ENCODE measurements around the gene CEP120.
"Not testable (repeated sequence)": the region's sequence is repeated elsewhere in the genome, so short reads cannot be mapped to it uniquely, and the experiment has no call there.

Gene CEP120

DNA sequence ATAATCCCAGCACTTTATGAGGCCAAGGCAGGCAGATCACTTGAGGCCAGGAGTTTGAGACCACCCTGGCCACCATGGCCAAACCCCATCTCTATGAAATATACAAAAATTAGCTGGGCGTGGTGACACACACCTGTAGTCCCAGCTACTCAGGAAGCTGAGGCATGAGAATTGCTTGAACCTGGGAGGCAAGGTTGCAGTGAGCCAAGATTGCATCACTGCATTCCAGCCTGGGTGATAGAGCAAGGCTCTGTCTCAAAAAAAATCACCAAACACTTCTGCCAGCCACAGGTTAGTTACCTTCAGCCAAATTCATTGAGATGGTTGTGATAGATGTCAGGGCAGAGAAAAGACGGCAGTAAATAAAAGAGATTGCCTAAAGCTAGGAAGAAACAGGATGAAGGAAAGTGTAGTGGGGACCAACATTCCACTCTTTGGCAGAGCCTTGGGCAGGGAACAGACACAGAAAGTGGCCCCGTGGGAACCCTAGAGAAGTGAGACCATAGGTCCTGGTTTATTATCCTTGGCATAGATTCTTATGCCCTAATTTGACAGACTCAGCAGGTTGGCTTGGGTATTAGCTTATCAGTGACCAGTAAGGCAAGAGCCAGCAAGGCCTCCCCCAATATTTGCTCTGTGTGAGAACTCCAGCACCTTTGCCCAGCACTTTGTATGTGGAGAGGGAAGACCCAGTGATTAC is 5.5 kb upstream of the CEP120 start:
- H3K4me3 ChIP-seq (ENCODE audit: insufficient read depth, low read depth, low read length) = no peak overlapping the region
- H3K36me3 ChIP-seq (ENCODE audit: control insufficient read depth, insufficient read depth, low read length) = no peaks in the 10 kb centered on the region
- WGBS, 2 experiments = 89 to 93% methylated on average over 3 of the region's 3 CpGs
- H3K9me3 ChIP-seq (ENCODE audit: control insufficient read depth, low read length) = no peaks in the 10 kb centered on the region
- no peaks in the 10 kb centered on the region for H3K4me1 ChIP-seq (ENCODE audit: control insufficient read depth, insufficient read depth, low read length)
- no peaks in the 10 kb centered on the region for H3K27me3 ChIP-seq (ENCODE audit: control insufficient read depth, insufficient read depth, low read length, poor library complexity, severe bottlenecking)
- no peak overlapping the region for H3K27ac ChIP-seq (ENCODE audit: insufficient read depth, low read depth, low read length, poor library complexity, severe bottlenecking)

GRCh38 chr5:123427281-123427680 is 4.1 kb upstream of the CEP120 start:
- Histone ChIP-seq H3K36me3 (ENCODE audit: control insufficient read depth, insufficient read depth, low read length) (no peaks in the 10 kb centered on the region), H3K4me3 (ENCODE audit: insufficient read depth, low read depth, low read length) (no peak overlapping the region), H3K27me3 (ENCODE audit: control insufficient read depth, insufficient read depth, low read length, poor library complexity, severe bottlenecking) (no peaks in the 10 kb centered on the region), H3K4me1 (ENCODE audit: control insufficient read depth, insufficient read depth, low read length) (no peaks in the 10 kb centered on the region), H3K9me3 (ENCODE audit: control insufficient read depth, low read length) (no peaks in the 10 kb centered on the region), H3K27ac (ENCODE audit: insufficient read depth, low read depth, low read length, poor library complexity, severe bottlenecking) (no peak overlapping the region)
- 96 to 100% methylated on average over 2 of the region's 2 CpGs for WGBS, 2 experiments

GRCh38 chr5:123425431-123425830 is 2.2 kb upstream of the CEP120 start:
- Histone ChIP-seq H3K4me1 (ENCODE audit: control insufficient read depth, insufficient read depth, low read length) (no peaks in the 10 kb centered on the region), H3K36me3 (ENCODE audit: control insufficient read depth, insufficient read depth, low read length) (no peaks in the 10 kb centered on the region), H3K9me3 (ENCODE audit: control insufficient read depth, low read length) (no peaks in the 10 kb centered on the region), H3K27ac (ENCODE audit: insufficient read depth, low read depth, low read length, poor library complexity, severe bottlenecking) (no peak overlapping the region), H3K27me3 (ENCODE audit: control insufficient read depth, insufficient read depth, low read length, poor library complexity, severe bottlenecking) (no peaks in the 10 kb centered on the region), H3K4me3 (ENCODE audit: insufficient read depth, low read depth, low read length) (no peak overlapping the region)
- 94 to 98% methylated on average over 3 to 4 of the region's 4 CpGs for WGBS, 2 experiments

DNA sequence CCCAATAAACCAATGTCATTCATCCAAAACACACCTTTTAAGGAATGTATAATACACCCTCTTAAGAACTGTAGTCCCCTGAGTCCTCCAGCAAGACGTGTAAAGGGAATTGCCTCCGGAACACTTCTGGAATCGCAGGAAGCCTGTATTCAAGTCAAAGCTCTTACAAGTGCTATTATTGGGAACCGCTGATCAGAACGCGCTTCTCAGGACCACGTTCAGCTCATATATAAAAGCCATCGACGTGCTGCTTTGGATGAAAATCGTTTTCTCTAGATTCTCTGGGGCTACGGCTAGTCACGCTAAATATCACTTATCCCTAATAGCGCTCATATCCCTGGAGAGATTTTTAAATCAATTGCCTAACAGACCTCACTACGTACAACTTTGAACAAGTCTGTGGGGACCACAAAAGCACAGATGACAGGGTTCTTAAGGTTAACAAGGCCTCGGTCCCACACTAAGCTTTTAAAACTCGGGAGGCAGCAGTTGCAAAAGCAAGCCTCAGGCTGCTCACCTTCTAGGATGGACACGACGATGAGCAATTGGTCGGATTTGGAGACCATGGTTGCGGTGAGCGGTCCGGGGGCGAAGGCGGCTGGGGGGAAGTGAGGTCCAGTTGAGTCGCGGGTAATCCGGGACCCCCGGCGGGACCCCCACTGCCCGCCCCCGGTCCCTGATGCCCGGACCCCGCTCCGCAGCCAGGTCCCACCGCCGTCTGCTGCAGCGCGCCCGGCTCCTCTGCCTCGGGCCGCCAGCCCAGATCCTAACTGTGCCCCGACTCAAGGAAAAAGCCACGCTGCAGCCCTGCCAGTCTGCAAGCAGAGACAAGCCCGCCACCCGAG is 548 bp downstream of the CEP120 start:
- no peaks in the 10 kb centered on the region for H3K4me1 ChIP-seq (ENCODE audit: control insufficient read depth, insufficient read depth, low read length)
- no peaks in the 10 kb centered on the region for H3K9me3 ChIP-seq (ENCODE audit: control insufficient read depth, low read length)
- peak overlapping the region; percentile 80 for H3K4me3 ChIP-seq (ENCODE audit: insufficient read depth, low read depth, low read length)
- 0 to 1% methylated on average over 45 of the region's 45 CpGs for WGBS, 2 experiments
- H3K27me3 ChIP-seq (ENCODE audit: control insufficient read depth, insufficient read depth, low read length, poor library complexity, severe bottlenecking) = no peaks in the 10 kb centered on the region
- no peaks in the 10 kb centered on the region for H3K36me3 ChIP-seq (ENCODE audit: control insufficient read depth, insufficient read depth, low read length)
- peak overlapping the region; percentile 45 for H3K27ac ChIP-seq (ENCODE audit: insufficient read depth, low read depth, low read length, poor library complexity, severe bottlenecking)

- Histone ChIP-seq H3K27ac (ENCODE audit: insufficient read depth, low read depth, low read length, poor library complexity, severe bottlenecking) (no peak overlapping the region), H3K9me3 (ENCODE audit: control insufficient read depth, low read length) (no peaks in the 10 kb centered on the region), H3K36me3 (ENCODE audit: control insufficient read depth, insufficient read depth, low read length) (no peaks in the 10 kb centered on the region), H3K27me3 (ENCODE audit: control insufficient read depth, insufficient read depth, low read length, poor library complexity, severe bottlenecking) (no peaks in the 10 kb centered on the region), H3K4me1 (ENCODE audit: control insufficient read depth, insufficient read depth, low read length) (no peaks in the 10 kb centered on the region), H3K4me3 (ENCODE audit: insufficient read depth, low read depth, low read length) (peak overlapping the region; percentile 80)
- WGBS, 2 experiments = 34 to 44% methylated on average over 2 of the region's 2 CpGs
Observed at GRCh38 chr5:123421773-123422172, 1.4 kb downstream of the CEP120 start.

DNA sequence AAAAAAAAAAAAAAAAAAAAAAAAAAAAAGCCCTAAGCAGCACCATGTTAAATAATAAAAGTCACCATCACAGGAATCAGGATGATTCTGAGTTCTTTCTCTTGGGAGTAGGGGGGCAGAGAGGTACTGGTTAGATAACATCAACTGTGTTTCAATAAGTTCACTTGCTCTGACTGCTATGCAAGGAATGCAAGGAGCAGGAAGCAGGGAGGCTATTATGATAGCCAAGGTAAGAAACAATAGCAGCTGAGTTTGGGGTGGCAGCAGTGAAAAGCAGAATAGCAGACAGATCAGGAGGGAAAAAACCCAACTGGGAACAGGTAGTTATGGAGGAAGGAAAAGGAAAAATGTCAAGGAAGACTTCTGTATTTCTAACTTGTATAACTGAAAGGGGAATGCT is 8.2 kb downstream of the CEP120 start:
- H3K36me3 ChIP-seq (ENCODE audit: control insufficient read depth, insufficient read depth, low read length) = peaks cover 7% of the 10 kb centered on the region
- no peak overlapping the region for H3K4me3 ChIP-seq (ENCODE audit: insufficient read depth, low read depth, low read length)
- H3K27me3 ChIP-seq (ENCODE audit: control insufficient read depth, insufficient read depth, low read length, poor library complexity, severe bottlenecking) = no peaks in the 10 kb centered on the region
- no peak overlapping the region for H3K27ac ChIP-seq (ENCODE audit: insufficient read depth, low read depth, low read length, poor library complexity, severe bottlenecking)
- H3K4me1 ChIP-seq (ENCODE audit: control insufficient read depth, insufficient read depth, low read length) = no peaks in the 10 kb centered on the region
- H3K9me3 ChIP-seq (ENCODE audit: control insufficient read depth, low read length) = no peaks in the 10 kb centered on the region

GRCh38 chr5:123412206-123412605 is 11.0 kb downstream of the CEP120 start:
- Histone ChIP-seq H3K9me3 (ENCODE audit: control insufficient read depth, low read length) (no peaks in the 10 kb centered on the region), H3K36me3 (ENCODE audit: control insufficient read depth, insufficient read depth, low read length) (peaks cover 7% of the 10 kb centered on the region), H3K27ac (ENCODE audit: insufficient read depth, low read depth, low read length, poor library complexity, severe bottlenecking) (no peak overlapping the region), H3K27me3 (ENCODE audit: control insufficient read depth, insufficient read depth, low read length, poor library complexity, severe bottlenecking) (no peaks in the 10 kb centered on the region), H3K4me3 (ENCODE audit: insufficient read depth, low read depth, low read length) (no peak overlapping the region), H3K4me1 (ENCODE audit: control insufficient read depth, insufficient read depth, low read length) (no peaks in the 10 kb centered on the region)
- WGBS, 2 experiments = 96 to 100% methylated on average over 3 of the region's 3 CpGs

DNA sequence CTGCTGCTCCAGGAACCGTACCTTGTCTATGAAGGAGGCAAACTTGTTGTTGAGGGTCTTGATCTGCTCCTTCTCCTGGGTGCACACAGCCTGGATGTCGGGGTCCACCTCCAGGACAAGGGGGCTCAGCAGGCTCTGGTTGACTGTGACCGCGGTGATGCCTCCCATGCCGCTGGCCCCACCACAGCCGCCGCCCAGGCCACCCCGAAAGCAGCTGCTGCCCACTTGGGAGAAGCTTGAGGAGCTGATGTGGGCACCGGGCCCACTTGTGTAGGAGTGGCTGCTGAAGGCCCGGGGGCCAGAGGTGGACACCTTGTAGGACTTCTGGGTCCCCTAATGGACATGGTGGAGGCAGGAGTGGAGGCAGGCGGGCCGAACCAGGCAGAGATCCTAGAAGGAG is 21.2 kb downstream of the CEP120 start:
- not testable (repeated sequence) for H3K27ac ChIP-seq (ENCODE audit: insufficient read depth, low read depth, low read length, poor library complexity, severe bottlenecking); H3K9me3 ChIP-seq (ENCODE audit: control insufficient read depth, low read length); H3K4me1 ChIP-seq (ENCODE audit: control insufficient read depth, insufficient read depth, low read length); H3K27me3 ChIP-seq (ENCODE audit: control insufficient read depth, insufficient read depth, low read length, poor library complexity, severe bottlenecking); H3K4me3 ChIP-seq (ENCODE audit: insufficient read depth, low read depth, low read length)
- peaks cover 17% of the 10 kb centered on the region for H3K36me3 ChIP-seq (ENCODE audit: control insufficient read depth, insufficient read depth, low read length)
- 91 to 92% methylated on average over 12 of the region's 12 CpGs for WGBS, 2 experiments

DNA sequence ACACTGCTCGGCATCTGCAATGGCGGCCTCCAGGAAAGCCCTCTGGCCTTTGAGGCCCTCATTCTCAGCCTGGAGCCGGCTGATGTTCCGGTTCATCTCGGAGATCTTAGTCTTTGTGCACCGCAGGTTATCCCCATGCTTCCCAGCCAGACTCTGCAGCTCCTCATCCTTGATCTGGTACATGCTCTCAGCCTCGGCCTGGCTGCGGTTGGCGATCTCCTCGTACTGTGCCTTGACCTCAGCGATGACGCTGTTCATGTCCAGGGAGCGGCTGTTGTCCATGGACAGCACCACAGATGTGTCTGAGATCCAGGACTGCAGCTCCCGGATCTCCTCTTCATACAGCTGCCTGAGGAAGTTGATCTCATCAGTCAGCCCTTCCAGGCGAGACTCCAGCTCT is 21.9 kb downstream of the CEP120 start:
- no peak overlapping the region for H3K4me3 ChIP-seq (ENCODE audit: insufficient read depth, low read depth, low read length)
- no peaks in the 10 kb centered on the region for H3K4me1 ChIP-seq (ENCODE audit: control insufficient read depth, insufficient read depth, low read length)
- peaks cover 20% of the 10 kb centered on the region for H3K36me3 ChIP-seq (ENCODE audit: control insufficient read depth, insufficient read depth, low read length)
- H3K27ac ChIP-seq (ENCODE audit: insufficient read depth, low read depth, low read length, poor library complexity, severe bottlenecking) = no peak overlapping the region
- H3K9me3 ChIP-seq (ENCODE audit: control insufficient read depth, low read length) = no peaks in the 10 kb centered on the region
- 90 to 93% methylated on average over 15 of the region's 15 CpGs for WGBS, 2 experiments
- H3K27me3 ChIP-seq (ENCODE audit: control insufficient read depth, insufficient read depth, low read length, poor library complexity, severe bottlenecking) = no peaks in the 10 kb centered on the region

DNA sequence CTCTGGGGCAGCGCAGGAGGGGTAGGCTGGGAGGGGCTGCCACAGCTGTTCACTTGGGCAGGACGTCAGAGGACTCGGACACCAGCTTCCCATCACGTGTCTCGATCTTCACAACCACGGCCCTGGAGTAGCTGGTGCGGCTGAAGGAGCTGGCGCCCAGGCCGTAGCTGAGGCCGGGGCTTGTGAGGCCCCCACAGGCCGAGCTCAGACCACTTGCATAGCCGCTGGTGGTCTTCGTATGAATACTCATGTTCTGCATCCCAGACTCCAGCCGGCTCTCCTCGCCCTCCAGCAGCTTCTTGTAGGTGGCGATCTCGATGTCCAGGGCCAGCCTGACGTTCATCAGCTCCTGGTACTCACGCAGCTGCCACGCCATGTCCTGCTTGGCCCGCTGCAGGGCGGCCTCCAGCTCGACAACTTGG is 22.3 kb downstream of the CEP120 start:
- 96 to 97% methylated on average over 23 of the region's 23 CpGs for WGBS, 2 experiments
- not testable (repeated sequence) for H3K27me3 ChIP-seq (ENCODE audit: control insufficient read depth, insufficient read depth, low read length, poor library complexity, severe bottlenecking); H3K4me1 ChIP-seq (ENCODE audit: control insufficient read depth, insufficient read depth, low read length); H3K9me3 ChIP-seq (ENCODE audit: control insufficient read depth, low read length); H3K4me3 ChIP-seq (ENCODE audit: insufficient read depth, low read depth, low read length); H3K27ac ChIP-seq (ENCODE audit: insufficient read depth, low read depth, low read length, poor library complexity, severe bottlenecking)
- peaks cover 25% of the 10 kb centered on the region for H3K36me3 ChIP-seq (ENCODE audit: control insufficient read depth, insufficient read depth, low read length)

Measured in ectodermal cell (in vitro differentiated cells).